IPS-20b (cell line): Measurements from ENCODE around the gene HELZ2.
"Not testable (repeated sequence)": the region's sequence is repeated elsewhere in the genome, so short reads cannot be mapped to it uniquely, and the experiment has no call there.

Source experiments
- H3K27ac ChIP-seq: one replicate; pipeline ENCODE4 v1.5.1; 2013; ENCODE audit warnings: low read length
- H3K27me3 ChIP-seq: 2 replicates; pipeline ENCODE4 v1.6.1; 2013; ENCODE audit warnings: mild to moderate bottlenecking, low read length, inconsistent platforms; ENCODE audit not compliant: insufficient read depth
- H3K36me3 ChIP-seq: 2 replicates; pipeline ENCODE4 v1.6.1; 2013; ENCODE audit warnings: low read depth, mild to moderate bottlenecking, inconsistent platforms, low read length, moderate library complexity; ENCODE audit not compliant: insufficient read depth
- H3K4me1 ChIP-seq: 2 replicates; pipeline ENCODE4 v1.6.1; 2013; ENCODE audit warnings: mild to moderate bottlenecking, control low read depth, inconsistent platforms, low read length, moderate library complexity; ENCODE audit not compliant: insufficient read depth
- H3K4me3 ChIP-seq: 2 replicates; pipeline ENCODE4 v1.5.1; 2013; ENCODE audit warnings: mild to moderate bottlenecking, low read length, inconsistent platforms
- H3K9ac ChIP-seq: 2 replicates; pipeline ENCODE4 v1.6.1; 2013; ENCODE audit warnings: low read depth, mild to moderate bottlenecking, inconsistent platforms, low read length, moderate library complexity
- H3K9me3 ChIP-seq: 2 replicates; pipeline ENCODE4 v1.6.1; 2013; ENCODE audit warnings: mild to moderate bottlenecking, low read depth, low read length, inconsistent platforms; ENCODE audit not compliant: insufficient read depth

The HELZ2 gene, protein sequence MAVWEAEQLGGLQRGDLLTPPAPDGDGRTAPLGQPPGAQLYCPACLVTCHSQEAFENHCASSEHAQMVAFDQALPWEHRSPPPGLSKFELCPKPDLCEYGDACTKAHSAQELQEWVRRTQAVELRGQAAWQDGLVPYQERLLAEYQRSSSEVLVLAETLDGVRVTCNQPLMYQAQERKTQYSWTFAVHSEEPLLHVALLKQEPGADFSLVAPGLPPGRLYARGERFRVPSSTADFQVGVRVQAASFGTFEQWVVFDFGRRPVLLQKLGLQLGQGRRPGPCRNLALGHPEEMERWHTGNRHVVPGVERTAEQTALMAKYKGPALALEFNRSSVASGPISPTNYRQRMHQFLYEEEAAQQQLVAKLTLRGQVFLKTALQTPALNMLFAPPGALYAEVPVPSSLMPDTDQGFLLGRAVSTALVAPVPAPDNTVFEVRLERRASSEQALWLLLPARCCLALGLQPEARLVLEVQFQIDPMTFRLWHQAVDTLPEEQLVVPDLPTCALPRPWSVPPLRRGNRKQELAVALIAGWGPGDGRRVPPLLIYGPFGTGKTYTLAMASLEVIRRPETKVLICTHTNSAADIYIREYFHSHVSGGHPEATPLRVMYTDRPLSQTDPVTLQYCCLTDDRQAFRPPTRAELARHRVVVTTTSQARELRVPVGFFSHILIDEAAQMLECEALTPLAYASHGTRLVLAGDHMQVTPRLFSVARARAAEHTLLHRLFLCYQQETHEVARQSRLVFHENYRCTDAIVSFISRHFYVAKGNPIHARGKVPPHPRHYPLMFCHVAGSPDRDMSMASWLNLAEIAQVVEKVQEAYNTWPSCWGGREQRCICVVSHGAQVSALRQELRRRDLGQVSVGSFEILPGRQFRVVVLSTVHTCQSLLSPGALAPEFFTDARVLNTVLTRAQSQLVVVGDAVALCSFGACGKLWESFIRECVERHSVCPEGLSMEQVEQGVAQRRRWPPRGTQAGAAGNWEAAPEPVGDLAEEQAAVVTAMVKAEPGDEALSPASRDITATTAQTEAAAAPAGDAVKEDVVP (N-terminal part only)

DNA sequence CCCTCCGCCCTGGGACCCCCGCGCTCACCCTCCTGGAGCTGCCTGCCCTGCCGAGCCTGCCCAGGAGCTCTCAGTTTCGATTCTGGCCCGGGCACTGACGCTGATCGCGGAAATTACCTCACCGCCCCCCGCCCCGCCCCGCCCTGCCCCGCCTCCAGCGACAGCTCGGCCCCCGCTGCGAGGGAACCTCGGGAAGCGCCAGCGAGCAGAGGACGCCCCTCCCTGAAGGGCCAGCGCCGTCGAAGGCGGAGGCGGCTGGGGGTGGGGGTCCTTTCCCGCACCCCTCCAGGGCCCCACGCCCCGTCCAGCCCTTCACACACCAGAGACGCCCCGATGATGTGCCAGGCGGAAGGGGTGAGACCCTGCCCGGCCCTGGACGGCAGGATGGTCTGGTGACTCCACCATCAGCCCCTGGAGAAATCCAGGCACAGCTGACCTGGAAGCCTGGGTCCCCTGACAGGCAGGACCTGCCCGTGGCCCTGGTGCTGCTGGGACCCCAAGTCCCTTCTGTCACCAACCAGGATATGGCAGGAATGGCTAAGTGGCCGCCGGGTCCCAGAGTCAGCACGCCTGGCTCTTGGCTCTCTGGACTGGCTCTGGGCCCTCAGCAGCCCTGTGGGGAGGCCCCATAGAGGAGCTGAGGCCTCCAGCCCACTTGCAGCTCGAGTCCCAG lies at the start of gene HELZ2:
TSS of gene HELZ2 (minus strand) at position 84 of the 673 bp plus-strand sequence. CDS start 1,854 bp downstream, outside the sequence.
- Histone ChIP-seq H3K27me3 (peaks cover 7% of the 10 kb centered on the region; the same call in 1 of the 2 replicates), H3K36me3 (no peaks in the 10 kb centered on the region), H3K27ac (no peak within 1 kb of the TSS), H3K9me3 (no peaks in the 10 kb centered on the region), H3K9ac (peak within 1 kb of the TSS; percentile 61; the same call in 1 of the 2 replicates), H3K4me1 (no peaks in the 10 kb centered on the region), H3K4me3 (peak within 1 kb of the TSS; percentile 71)

DNA sequence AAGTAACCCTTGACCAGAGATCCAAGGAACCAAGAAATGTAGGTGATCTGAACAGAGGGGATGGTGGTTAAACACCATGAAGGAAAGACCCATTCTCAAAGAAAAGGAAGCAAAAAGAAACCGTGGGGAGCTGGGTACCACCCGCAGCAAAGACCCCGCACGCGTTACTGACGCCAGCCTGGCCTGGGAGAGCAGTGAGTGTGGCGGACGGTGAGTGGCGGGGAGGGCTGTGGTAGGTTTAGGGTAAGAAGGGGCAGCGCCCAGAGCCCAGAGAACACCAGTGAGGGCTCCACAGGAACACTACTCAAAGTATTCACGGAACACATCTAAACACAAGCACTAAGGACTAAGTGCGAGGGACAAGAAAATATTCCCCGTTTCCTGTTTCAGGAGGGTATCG lies 48.7 kb upstream of the HELZ2 start:
- no peaks in the 10 kb centered on the region for H3K9me3 ChIP-seq
- no peaks in the 10 kb centered on the region for H3K4me1 ChIP-seq
- H3K4me3 ChIP-seq = no peak overlapping the region
- H3K27ac ChIP-seq = no peak overlapping the region
- peaks cover 11% of the 10 kb centered on the region for H3K36me3 ChIP-seq
- H3K9ac ChIP-seq = no peak overlapping the region
- H3K27me3 ChIP-seq = no peaks in the 10 kb centered on the region

DNA sequence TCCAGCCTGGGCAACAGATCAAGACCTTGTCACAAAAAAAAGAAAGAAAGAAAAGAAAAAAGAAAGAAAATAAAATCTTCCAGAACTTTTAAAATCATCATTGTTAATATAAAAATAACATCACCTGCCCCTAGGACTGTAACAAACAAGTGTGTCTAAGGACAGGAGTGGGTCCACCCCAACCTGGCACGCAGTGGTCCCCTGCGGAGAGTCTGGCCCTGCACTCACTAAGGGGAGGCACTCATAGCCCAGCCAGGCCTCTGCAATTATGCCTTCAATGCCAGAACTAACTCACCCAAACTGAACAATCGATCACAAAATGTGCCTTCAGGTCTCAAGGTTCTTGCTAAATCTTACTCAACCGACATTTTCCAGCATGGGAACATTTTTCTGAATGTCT lies 48.1 kb upstream of the HELZ2 start:
- Histone ChIP-seq H3K27ac (no peak overlapping the region), H3K9ac (no peak overlapping the region), H3K4me3 (no peak overlapping the region), H3K36me3 (peaks cover 16% of the 10 kb centered on the region), H3K9me3 (no peaks in the 10 kb centered on the region), H3K4me1 (no peaks in the 10 kb centered on the region), H3K27me3 (no peaks in the 10 kb centered on the region)

DNA sequence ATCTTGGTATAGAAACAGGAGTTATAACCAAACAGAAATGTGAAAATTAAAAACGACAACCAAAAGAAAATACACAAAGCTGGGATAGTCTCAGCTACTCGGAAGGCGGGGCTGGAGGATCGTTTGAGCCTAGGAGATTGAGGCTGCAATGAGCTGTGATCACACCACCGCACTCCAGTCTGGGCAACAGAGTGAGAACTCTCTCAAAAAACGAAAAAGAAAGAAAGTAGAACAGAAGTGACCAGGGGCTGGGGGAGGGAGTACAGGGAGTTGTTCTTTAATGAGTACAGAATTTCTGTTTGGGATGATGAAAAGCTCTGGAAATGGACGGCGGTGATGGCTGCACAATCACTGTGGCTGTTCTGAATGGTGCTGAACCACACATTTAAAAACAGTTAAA lies 47.0 kb upstream of the HELZ2 start:
- no peaks in the 10 kb centered on the region for H3K27me3 ChIP-seq

DNA sequence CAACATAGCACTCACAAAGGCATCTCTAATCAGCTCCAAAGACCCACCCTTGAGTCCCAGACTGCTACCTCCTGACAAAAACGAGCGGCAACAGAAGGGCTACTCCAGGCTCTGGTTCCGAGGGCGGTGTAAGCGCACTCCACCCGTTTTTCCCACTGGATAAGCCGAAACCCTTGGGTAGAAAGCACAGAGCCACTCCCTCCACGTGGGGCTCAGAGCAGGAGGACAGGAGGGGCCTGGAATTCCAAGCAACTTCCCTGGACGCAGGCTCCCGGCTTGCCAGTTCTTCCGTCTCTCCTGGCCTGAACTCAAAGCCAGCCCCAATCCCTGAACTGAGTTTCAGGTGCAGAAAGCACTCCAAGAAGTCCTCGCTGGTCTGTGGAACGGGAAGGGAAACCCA lies 45.5 kb upstream of the HELZ2 start:
- Histone ChIP-seq H3K4me3 (no peak overlapping the region), H3K36me3 (peaks cover 34% of the 10 kb centered on the region), H3K27ac (no peak overlapping the region)

More for the DNA sequence above, 47.0 kb upstream of the HELZ2 start:
- Histone ChIP-seq H3K4me1 (no peaks in the 10 kb centered on the region), H3K9me3 (no peaks in the 10 kb centered on the region), H3K27ac (no peak overlapping the region), H3K4me3 (no peak overlapping the region), H3K36me3 (peaks cover 26% of the 10 kb centered on the region), H3K9ac (no peak overlapping the region)

DNA sequence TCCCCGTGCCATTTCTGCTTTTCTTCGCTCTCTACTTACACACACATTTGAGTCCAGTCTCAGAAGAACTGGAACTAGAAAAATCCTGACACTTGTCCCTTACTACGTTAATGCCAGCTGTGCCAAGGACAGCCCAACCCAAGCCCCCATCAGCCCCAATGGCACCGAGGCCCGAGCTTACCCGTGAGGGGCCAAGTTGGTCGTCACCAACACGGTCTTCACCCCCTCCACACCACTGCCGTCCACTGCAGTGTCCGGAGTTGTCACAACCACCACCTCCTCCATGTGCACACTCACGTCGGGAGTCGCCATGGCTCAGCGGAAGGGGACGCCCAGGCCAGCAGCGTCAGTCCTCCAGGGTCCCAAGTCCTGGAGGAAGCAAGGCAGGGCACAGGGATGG lies 45.0 kb upstream of the HELZ2 start:
- Histone ChIP-seq H3K27ac (no peak overlapping the region), H3K27me3 (no peaks in the 10 kb centered on the region), H3K4me1 (no peaks in the 10 kb centered on the region), H3K9me3 (peaks cover 10% of the 10 kb centered on the region; the same call in 1 of the 2 replicates), H3K36me3 (peaks cover 34% of the 10 kb centered on the region), H3K9ac (no peak overlapping the region), H3K4me3 (no peak overlapping the region)

More for the DNA sequence above, 45.5 kb upstream of the HELZ2 start:
- no peak overlapping the region for H3K9ac ChIP-seq
- no peaks in the 10 kb centered on the region for H3K27me3 ChIP-seq
- no peaks in the 10 kb centered on the region for H3K4me1 ChIP-seq
- peaks cover 10% of the 10 kb centered on the region; the same call in 1 of the 2 replicates for H3K9me3 ChIP-seq

DNA sequence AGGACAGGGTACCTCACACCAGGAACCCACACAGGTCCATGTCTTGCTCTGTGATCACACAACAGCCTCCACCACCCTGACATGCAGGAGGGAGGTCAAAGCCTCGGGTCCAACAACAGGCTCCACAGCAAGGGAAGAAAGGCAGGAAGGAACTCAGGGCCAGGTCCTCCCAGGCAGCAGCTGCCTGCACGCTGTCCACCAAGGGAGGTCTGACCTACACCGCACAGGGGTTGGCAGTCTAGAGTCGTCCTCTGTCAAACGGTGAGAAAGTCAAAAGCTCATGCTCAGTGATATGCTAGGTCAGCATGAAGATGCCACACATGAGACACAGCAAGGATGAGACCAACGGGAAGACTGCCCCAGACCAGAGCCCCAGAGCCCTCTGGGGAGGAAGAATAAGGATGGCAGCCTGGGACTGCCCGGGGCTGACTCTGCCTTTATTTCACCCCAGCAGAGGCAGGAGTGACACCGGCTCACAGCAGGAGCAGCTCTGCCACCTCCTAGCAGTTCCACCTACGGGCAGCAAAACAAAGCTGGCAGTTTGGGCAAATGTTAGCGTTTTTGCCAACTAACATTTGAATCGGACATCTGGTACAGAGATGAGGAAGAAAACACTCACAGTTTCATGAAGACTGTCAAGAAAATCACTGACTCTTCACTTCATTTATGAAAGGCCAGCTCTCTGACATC lies 44.4 kb upstream of the HELZ2 start:
- peaks cover 34% of the 10 kb centered on the region for H3K36me3 ChIP-seq
- H3K4me3 ChIP-seq = no peak overlapping the region
- no peaks in the 10 kb centered on the region for H3K27me3 ChIP-seq
- H3K9ac ChIP-seq = no peak overlapping the region
- no peak overlapping the region for H3K27ac ChIP-seq
- peaks cover 10% of the 10 kb centered on the region; the same call in 1 of the 2 replicates for H3K9me3 ChIP-seq
- H3K4me1 ChIP-seq = no peaks in the 10 kb centered on the region

DNA sequence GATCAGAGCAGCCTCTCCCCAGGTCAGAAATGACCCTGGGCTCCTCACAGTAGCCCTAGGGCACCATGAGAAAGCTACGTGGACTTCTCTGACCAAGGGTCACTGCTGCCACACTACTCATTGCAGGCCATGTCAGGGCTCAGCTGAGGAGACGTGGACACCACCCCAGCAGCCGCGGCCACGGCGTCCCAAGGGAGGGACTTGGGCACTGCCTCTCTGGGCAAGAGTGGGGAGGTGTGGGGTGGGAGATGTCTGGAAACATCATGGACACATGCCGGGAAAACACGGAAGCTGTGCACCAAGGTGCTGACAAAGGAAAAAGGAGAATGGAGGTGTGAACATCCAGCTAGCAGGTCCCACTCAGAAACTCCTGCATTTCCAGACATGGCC lies 43.8 kb upstream of the HELZ2 start:
- Histone ChIP-seq H3K27me3 (no peaks in the 10 kb centered on the region), H3K9ac (no peak overlapping the region), H3K9me3 (peaks cover 10% of the 10 kb centered on the region; the same call in 1 of the 2 replicates), H3K4me3 (no peak overlapping the region), H3K27ac (no peak overlapping the region), H3K36me3 (peaks cover 34% of the 10 kb centered on the region), H3K4me1 (no peaks in the 10 kb centered on the region)

DNA sequence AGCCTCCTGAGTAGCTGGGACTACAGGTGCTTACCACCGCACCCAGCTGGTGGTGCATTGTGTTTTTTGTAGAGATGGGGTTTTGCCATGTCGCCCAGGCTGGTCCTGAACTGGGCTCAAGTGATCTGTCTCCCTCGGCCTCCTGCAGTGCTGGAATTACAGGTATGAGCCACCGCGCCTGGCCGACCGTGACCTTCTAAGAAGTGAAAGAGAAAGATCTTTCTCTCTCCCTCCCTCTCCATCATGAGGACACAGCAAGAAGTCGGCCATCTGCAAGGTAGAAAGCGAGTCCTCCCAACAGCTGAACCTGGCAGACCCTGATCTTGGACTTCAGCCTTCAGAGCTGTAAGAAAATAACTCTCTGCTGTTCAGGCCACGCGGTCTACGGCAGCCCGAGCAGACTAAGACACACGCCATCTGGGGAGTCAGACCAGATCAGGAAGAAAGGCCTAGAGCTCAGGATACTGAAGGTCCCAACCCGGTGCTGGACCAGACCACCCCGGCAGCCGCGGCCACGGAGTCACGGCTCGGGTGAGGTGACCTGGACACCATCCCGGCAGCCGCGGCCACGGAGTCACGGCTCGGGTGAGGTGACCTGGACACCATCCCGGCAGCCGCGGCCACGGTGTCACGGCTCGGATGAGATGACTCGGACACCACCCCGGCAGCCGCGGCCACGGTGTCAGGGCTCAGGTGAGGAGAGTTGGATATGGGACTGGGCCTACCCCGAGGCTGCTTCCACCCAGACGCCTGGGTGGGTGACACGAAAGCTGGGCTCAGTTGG lies 43.2 kb upstream of the HELZ2 start:
- H3K4me1 ChIP-seq = no peaks in the 10 kb centered on the region
- no peak overlapping the region for H3K27ac ChIP-seq
- no peaks in the 10 kb centered on the region for H3K27me3 ChIP-seq
- peaks cover 34% of the 10 kb centered on the region for H3K36me3 ChIP-seq
- no peak overlapping the region for H3K4me3 ChIP-seq
- H3K9me3 ChIP-seq = peaks cover 10% of the 10 kb centered on the region; the same call in 1 of the 2 replicates
- H3K9ac ChIP-seq = no peak overlapping the region

DNA sequence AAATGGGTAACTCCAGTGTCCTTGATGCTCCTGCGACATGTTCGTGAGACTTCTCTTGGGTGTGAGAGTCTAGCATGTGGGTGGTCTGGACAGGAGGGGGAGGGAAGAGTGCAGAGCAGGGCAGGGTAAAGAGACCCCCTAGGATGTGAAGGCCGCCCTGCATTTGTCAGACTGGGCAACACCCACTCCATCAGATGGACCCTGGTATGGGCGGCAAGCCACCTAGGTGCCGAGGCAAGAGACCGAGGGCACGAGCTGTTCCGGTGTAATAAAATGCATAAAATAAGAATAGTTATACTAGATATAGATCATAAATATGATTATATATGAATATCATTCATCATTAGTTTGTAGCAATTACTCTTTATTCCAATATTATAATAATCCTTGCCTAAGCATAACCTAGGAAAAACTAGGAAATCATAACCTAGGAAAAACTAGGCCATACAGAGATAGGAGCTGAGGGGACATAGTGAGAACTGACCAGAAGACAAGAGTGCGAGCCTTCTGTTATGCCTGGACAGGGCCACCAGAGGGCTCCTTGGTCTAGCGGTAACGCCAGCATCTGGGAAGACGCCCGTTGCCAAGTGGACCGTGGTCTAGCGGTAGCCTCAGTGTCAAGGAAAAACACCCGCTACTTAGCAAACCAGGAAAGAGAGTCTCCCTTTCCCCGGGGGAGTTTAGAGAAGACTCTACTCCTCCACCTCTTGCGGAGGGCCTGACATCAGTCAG lies 40.0 kb upstream of the HELZ2 start:
- H3K27ac ChIP-seq, H3K4me3 ChIP-seq, H3K27me3 ChIP-seq, H3K9me3 ChIP-seq, H3K4me1 ChIP-seq, H3K9ac ChIP-seq: not testable (repeated sequence)
- peaks cover 34% of the 10 kb centered on the region for H3K36me3 ChIP-seq
